ENCODE data around the gene IRF2BP1.

DNA sequence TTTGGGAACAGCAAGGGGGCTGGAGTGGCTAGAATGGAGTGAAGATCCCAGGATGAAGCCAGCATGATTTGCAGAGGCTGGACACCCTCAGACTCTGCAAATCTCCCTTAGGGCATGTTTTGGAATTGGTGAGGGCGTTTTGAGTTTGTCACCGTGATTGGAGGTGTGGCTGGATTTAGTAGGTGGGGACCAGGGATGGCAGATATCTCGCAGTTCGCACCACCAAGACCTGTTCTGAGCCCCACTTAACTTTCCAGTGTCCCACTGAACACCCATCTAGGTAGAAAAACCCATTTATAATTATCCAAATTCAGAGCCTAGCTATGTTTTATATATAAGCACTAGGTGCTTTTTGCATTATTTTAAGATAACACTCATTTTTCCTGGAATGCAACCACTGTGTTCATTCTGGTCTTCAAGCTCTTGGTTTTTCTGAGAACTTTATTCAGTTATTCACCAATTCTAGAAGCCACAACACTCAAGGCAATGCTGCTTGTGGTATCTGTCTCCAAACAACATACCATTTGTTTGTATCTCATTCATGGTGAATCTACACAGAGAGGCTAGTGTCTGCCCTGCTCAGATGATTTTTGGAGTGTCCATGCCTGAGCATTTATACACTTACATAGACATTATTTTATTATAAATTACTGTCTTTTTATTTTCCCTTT is 31.6 kb upstream of the IRF2BP1 start:
- TF ChIP-seq CTCF (IDR thresholded peaks at IDR 0.05) (no peak), POLR2A (IDR thresholded peaks at IDR 0.05) (no peak), POLR2AphosphoS5 (IDR thresholded peaks at IDR 0.05) (no peak), EP300 (IDR thresholded peaks at IDR 0.05) (no peak)
